Ramos (cell line): Measurements from ENCODE around the gene TOM1L2.
"Not testable (repeated sequence)": the region's sequence is repeated elsewhere in the genome, so short reads cannot be mapped to it uniquely, and the experiment has no call there.

Source experiments
- in situ Hi-C: fragments of 300-500 bp; cut with MboI; formaldehyde crosslinking; loops from one replicate; pipeline ENCODE4 v1.14.3; 2022; ENCODE audit warnings: low sequenced_read_pairs; ENCODE audit not compliant: unreplicated experiment

Gene TOM1L2

DNA sequence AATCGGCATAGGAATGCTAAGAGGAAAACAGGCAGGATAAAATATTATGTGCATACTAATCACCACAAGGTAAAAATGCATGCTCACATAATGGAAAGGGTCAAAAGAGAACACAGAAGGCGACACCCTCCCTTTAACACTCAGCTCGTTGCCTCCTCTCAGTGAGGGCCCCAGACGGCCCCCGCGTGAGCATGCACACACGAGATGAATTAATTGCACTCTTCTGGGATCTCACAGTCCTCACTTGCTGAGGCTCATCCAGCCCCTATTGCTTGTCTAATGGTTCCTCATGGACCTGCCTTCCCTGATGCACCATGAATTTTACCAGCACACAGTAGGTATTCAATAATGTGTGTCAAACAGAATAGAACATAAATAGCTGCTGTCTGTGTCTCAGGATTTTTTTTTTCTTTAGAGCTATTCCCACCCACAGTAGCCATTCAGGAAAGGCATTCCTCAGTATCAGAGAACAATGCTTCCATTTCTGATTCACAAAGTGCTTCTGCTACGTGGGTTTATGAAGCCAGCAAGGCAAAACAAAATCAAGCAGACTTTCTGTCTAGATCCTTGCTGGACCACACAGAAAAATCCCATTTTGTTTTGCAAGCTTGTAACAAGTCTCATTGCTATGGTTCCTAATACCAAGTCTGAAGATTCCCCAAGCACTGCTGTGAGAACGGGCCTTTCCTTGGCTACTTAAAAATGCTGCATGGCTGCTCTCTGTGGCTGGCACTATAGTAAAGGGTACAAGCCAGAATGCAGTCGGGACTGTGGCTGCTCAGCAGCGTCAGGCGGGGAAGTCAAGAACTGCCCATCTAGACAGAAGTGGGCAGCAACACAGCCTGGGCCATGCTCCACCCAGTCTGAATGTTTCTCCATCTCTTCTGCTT is 43.6 kb downstream of the TOM1L2 start:
- in situ Hi-C loops, result no loop called here

- in situ Hi-C loops, result no loop called here
Measured at GRCh38 chr17:17926840-17927449, 45.3 kb downstream of the TOM1L2 start.

DNA sequence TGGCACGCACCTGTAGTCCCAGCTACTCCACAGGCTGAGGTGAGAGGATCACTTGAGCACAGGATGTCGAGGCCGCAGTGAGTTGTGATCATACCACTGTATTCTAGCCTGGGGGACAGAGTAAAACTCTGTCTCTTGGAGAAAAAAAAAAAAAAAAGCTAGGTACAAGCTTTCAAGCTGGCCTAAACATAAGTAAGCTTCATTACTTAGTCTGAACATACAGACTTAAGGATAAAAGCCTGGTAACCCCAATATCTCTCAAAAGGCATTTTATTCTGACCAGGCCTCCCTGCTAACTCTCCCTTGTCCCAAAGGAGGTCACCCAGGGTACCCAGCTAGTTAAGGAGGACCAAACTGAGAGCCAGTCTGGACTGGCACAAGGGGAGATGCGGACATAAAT is 46.2 kb downstream of the TOM1L2 start:
- in situ Hi-C loops, result no loop called here

GRCh38 chr17:17924857-17925250 is 47.3 kb downstream of the TOM1L2 start:
- in situ Hi-C loops, result no loop called here

DNA sequence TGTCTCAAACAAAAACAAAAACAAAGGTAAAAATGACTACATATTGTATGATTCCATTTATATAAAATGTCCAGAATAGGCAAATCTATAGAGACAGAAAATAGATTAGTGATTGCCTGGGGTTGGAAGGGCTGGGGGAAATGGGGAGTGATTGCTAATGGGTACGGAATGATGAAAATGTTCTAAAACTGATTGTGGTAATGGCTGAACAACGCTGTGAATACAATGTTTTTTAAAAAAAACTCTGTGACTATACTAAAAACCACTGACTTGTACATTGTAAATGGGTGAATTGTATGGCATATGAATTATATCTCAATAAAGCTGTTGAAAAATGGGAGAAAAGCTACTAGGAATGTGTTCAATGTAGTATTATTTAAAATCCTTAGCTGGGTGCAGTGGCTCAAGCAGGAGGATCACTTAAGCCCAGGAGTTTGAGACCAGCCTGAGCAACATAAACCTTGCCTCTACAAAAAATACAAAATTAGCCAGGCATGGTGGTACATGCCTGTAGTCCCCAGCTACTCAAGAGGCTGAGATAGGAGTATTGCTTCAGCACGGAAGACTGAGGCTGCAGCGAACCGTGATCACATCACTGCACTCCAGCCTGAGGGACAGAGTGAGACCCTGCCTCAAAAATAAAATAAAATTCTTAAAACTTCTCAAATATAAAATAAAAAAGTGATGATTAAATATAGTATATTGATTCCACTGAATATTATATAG is 47.9 kb downstream of the TOM1L2 start:
- in situ Hi-C loops, result no loop called here

DNA sequence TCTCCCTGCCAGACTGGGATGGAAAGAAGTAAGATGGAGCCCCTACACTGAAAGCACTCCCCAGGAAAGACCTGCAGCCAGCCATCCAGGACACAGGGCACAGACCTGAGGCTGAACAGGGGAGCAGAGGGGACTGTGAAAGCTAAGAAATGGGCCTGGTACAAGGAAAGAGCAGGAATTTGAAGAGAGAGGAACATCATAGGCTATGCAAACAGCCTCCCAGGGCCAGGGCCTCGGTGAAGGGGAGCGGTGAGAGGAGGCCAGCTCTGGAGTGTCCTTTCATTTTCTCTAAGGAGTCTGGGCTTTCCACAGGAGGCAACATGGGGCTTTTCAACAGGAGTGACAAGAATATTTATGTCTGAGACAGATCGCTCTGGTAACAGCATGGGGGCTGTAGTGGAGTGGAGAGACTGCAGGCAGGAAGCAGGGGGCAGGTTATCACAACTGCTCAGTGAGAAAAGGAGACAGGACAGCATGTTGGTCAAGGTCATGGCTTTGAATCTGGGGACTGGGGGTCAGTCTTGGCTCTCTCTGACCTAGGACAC is 50.1 kb downstream of the TOM1L2 start:
- in situ Hi-C loops, result no loop called here

DNA sequence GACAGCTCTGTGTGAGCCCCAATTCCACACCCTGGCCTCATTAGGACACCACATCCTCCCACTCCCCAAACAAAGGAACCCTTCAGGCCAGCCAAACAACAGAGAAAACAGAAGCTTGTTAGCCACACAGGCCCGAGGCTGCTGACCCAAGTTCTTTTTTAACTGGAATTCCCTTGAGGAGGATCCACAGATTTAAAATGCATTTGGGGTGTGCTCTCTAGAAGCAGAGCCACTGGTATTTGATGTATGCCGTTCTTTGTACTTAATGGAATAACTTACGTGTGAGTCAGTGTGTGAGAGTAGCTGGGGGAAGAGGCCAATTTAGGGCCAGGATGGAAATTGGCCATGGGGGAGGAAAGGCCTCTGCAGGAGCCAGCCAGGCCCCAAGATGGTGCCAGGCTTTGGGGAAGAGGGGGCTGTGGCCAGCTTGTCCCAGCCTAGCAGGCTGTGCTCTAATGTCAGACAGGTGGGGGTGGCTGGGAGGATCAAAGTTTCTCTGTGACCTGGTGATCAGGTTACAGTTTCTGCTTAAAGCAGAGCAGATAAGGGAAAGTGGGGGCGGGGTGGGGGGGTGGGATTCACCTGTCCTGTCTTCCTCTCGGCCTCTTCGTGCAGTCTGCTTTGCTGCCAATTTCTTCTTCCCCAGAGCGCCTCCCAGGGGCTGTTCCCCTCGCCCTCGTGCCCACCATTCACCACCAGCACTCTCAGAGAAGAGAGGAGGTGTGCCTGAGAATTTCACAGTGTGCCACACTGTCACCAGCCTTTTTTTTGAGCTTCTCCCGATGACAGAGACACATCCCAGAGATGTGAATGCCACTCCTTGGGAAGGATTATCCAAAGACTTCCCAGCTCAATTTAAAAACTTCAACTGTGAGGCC is 50.8 kb downstream of the TOM1L2 start:
- in situ Hi-C loops, result no loop called here

- in situ Hi-C loops, result no loop called here
Measured at GRCh38 chr17:17919169-17920107, 52.8 kb downstream of the TOM1L2 start.

GRCh38 chr17:17917394-17917793 is 54.8 kb downstream of the TOM1L2 start:
- in situ Hi-C loops, result no loop called here

GRCh38 chr17:17915183-17915582 is 57.0 kb downstream of the TOM1L2 start:
- in situ Hi-C loops, result no loop called here

DNA sequence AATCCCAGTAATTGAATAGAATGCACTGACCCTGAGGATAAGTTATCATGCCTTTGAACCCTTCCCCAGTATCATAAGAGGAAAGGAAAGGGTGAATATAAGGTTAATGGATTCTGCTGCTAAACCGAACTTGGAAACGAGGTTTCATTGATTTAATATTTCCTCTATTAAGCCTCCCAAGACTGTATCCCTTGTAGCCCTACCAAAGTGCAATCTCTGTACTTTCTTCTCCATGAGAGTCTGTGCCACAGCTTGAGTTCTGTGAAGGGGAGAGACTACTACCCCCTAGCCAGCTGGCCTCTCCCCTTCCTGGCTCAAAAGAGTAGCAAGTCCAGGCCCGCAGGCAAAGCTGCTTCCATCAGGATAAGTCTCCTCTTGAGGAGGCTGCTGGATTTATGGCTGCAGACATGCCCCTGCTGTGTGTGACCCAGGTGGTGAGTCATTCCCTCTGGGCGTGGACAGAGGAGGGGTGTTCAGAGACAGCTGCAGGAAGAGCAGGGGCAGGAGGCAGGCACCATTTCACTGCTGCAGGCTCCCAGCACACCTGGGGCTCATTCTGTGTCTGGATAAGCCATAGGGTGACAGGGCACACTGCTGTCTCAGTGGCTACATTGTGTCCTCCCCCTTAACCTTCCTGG is 58.4 kb downstream of the TOM1L2 start:
- in situ Hi-C loops, result no loop called here

GRCh38 chr17:17912336-17912735 is 59.9 kb downstream of the TOM1L2 start:
- in situ Hi-C loops, result not testable (repeated sequence)

GRCh38 chr17:17911001-17911613 is 61.1 kb downstream of the TOM1L2 start:
- in situ Hi-C loops, result no loop called here

GRCh38 chr17:17910060-17910459 is 62.1 kb downstream of the TOM1L2 start:
- in situ Hi-C loops, result no loop called here

DNA sequence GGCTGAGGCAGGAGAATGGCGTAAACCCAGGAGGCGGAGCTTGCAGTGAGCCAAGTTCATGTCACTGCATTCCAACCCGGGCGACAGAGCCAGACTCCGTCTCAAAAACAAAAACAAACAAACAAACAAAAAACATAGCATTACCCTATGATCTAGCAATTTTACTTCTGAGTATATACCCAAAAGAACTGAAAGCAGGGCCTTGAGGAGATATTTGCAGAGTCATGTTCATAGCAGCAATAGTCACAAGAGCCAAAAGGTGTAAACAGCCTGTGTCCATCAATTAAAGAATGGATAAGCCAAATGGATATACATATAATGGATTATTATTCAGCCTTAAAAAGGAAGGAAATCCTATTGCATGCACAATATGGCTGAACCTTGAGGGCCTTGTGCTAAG is 63.1 kb downstream of the TOM1L2 start:
- in situ Hi-C loops, result no loop called here

DNA sequence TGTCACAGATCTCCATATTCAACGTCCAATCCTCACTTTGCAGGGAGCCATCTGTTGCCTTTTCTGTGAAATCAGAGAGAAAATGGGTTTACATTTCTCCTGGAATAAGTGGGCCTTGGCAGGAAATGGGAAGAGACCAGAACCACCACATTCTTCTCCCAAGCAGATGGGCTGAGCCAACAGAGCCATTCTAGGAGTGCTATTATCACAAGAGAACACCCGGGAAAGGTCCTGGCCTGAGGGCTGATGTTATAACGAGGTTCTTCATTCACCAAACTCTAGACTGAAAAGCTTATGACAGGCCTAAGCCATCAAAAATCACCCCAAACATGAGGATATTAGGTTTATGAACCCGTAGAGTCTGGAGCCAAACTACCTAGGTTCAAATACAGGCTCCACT is 64.7 kb downstream of the TOM1L2 start:
- in situ Hi-C loops, result no loop called here

DNA sequence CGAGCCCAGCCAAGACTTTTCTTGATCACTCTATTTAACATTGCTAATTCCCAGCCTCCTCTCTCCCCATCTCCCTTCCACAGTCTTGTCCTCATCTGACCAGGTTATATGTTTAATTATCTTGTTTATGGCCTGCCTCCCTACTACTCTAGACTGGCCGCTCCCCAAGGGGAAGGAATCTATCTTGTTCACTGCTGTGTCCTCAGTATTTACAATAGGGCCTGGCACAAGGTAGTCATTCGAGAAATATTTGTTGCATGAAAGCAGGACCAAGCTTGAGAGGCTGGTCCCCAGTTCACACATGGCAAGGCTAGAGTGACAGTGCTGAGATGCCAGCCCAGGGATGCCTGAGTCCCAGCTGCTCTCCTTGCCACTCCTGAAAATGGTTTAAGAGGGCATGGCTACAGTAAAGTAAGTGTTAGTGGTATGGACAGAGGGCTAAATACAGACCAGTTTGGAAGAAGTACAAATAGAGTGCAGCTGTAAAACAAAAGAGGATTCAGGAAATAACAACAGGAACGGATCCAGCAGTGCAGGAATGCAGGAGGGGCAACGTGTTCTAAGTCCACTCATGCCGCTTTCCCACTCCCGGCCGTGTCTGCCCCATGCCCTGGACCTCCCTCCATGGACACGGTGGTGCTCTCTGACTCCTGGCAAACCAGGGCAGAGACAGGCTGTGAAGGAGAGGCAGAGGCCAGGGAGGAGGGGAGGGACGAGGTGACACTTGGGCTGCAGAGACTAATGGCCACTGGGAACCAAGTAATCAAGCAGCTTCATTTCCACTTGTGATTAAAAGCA is 65.6 kb downstream of the TOM1L2 start:
- in situ Hi-C loops, result no loop called here
